Adipocyte (in vitro differentiated cells): ENCODE measurements around the gene DNAJC5G.
"Not testable (repeated sequence)": the region's sequence is repeated elsewhere in the genome, so short reads cannot be mapped to it uniquely, and the experiment has no call there.

Source experiments
- DNase-seq: peaks from one replicate; pipeline ENCODE4 v3.0.0-alpha.2; 2015; ENCODE audit warnings: low read depth
- H3K27me3 ChIP-seq: replicated peaks from 2 replicates; pipeline ENCODE4 v1.7.0; 2013; ENCODE audit warnings: mild to moderate bottlenecking, low read length, moderate library complexity; ENCODE audit not compliant: control insufficient read depth, insufficient read depth
- H3K36me3 ChIP-seq: 2 replicates; pipeline ENCODE4 v1.7.0; 2013; ENCODE audit warnings: low read length, mild to moderate bottlenecking, moderate library complexity; ENCODE audit not compliant: control insufficient read depth, insufficient read depth, severe bottlenecking
- H3K4me1 ChIP-seq: 2 replicates; pipeline ENCODE4 v1.7.0; 2013; ENCODE audit warnings: mild to moderate bottlenecking, low read length, moderate library complexity; ENCODE audit not compliant: control insufficient read depth, insufficient read depth
- H3K4me3 ChIP-seq: 2 replicates; pipeline ENCODE4 v1.7.0; 2013; ENCODE audit warnings: mild to moderate bottlenecking, low read length, moderate library complexity
- H3K9ac ChIP-seq: 2 replicates; pipeline ENCODE4 v1.7.0; 2013; ENCODE audit warnings: mild to moderate bottlenecking, low read length, moderate library complexity
- H3K9me3 ChIP-seq: 2 replicates; pipeline ENCODE4 v1.7.0; 2013; ENCODE audit warnings: mild to moderate bottlenecking, low read length, moderate library complexity; ENCODE audit not compliant: control insufficient read depth

The DNAJC5G gene

DNA sequence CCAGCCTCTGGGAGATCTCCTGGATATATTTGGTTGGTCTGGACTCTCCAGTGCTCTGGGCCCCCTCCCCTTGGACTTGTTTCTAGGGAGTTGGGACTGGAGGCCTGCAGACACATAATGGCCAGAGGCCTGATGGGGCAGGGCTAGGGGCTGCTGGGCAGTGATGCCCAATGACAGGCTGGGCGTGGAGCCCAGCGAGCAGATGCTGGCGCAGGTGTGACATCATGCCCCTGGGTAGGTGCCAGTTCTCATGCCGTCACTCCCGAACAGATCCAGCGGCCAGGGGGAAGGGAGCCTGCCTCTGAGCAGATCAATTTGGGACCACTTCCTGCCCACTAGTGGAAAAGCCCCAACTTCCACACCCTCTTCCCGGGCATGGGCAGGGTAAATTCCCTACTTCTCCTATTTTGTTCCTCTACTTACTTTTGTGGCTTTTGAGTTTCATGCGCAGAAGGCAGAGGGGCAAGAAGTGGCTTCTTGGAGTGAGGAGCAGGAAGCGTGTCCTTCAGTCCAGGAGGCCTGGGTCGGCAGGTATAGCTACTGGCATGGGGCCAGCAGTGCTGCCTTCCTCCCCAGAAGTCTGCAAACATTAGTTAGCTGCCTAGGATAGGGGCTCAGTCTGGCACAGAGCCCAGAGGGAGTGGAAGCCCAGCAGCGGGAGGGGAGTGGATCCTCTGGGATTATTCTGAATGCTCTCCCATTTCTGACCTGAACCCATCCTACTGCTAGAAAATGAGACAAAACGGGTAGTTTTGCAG is 41.6 kb downstream of the DNAJC5G start:
- Histone ChIP-seq H3K27me3 (no peaks in the 10 kb centered on the region), H3K9me3 (no peaks in the 10 kb centered on the region), H3K36me3 (peaks cover 10% of the 10 kb centered on the region), H3K4me1 (peaks cover 14% of the 10 kb centered on the region), H3K4me3 (no peak overlapping the region), H3K9ac (no peak overlapping the region)
- DNase-seq, result no peak

DNA sequence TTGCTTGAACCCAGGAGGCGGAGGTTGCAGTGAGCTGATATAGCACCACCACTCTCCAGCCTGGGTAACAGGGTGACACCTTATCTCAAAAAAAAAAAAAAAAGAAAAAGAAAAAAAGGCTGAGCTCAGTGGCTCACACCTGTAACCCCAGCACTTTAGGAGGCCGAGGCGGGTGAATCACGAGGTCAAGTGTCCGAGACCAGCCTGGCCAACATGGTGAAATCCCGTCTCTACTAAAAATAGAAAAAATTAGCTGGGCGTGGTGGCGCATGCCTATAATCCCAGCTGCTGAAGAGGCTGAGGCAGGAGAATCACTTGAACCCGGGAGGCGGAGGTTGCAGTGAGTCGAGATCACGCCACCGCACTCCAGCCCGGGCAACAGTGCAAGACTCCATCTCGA is 44.6 kb downstream of the DNAJC5G start:
- H3K4me3 ChIP-seq, H3K9ac ChIP-seq: not testable (repeated sequence)
- H3K4me1 ChIP-seq, result peaks cover 36% of the 10 kb centered on the region

GRCh38 chr2:27320958-27321543 is 45.8 kb downstream of the DNAJC5G start:
- Histone ChIP-seq H3K4me1 (peaks cover 36% of the 10 kb centered on the region), H3K9ac (peak overlapping the region; percentile 35), H3K9me3 (no peaks in the 10 kb centered on the region), H3K36me3 (peaks cover 16% of the 10 kb centered on the region), H3K4me3 (peak overlapping the region; percentile 94), H3K27me3 (no peaks in the 10 kb centered on the region)
- peak; percentile 92 for DNase-seq

More for the DNA sequence above, 44.6 kb downstream of the DNAJC5G start:
- DNase-seq, H3K27me3 ChIP-seq, H3K9me3 ChIP-seq, H3K36me3 ChIP-seq: not testable (repeated sequence)

GRCh38 chr2:27322301-27322765 is 47.1 kb downstream of the DNAJC5G start:
- Histone ChIP-seq H3K27me3 (no peaks in the 10 kb centered on the region), H3K4me3 (peak overlapping the region; percentile 94)
- peak; percentile 50 for DNase-seq

GRCh38 chr2:27322766-27323595 is 47.7 kb downstream of the DNAJC5G start, which contains the start of gene MPV17:
MPV17 (minus strand) TSS chr2:27323097; CDS start chr2:27322517, 580 bp downstream.
- Histone ChIP-seq H3K4me3 (peak within 1 kb of the TSS; percentile 94), H3K36me3 (peaks cover 25% of the 10 kb centered on the region), H3K27me3 (no peaks in the 10 kb centered on the region), H3K9me3 (no peaks in the 10 kb centered on the region), H3K4me1 (peaks cover 36% of the 10 kb centered on the region), H3K9ac (peak within 1 kb of the TSS; percentile 99)
- peak; percentile 97 for DNase-seq

More at GRCh38 chr2:27322301-27322765, 47.1 kb downstream of the DNAJC5G start:
- H3K9me3 ChIP-seq, result no peaks in the 10 kb centered on the region
- H3K4me1 ChIP-seq, result peaks cover 36% of the 10 kb centered on the region
- H3K9ac ChIP-seq, result peak overlapping the region; percentile 99
- H3K36me3 ChIP-seq, result peaks cover 20% of the 10 kb centered on the region

- Histone ChIP-seq H3K4me3 (peak overlapping the region; percentile 94), H3K4me1 (peaks cover 36% of the 10 kb centered on the region), H3K9me3 (no peaks in the 10 kb centered on the region), H3K36me3 (peaks cover 33% of the 10 kb centered on the region), H3K27me3 (no peaks in the 10 kb centered on the region), H3K9ac (peak overlapping the region; percentile 99)
- DNase-seq, result no peak
Measured at GRCh38 chr2:27323596-27324285, 48.5 kb downstream of the DNAJC5G start.

- DNase-seq, result no peak
- Histone ChIP-seq H3K9ac (no peak overlapping the region), H3K4me3 (no peak overlapping the region), H3K9me3 (no peaks in the 10 kb centered on the region), H3K36me3 (peaks cover 42% of the 10 kb centered on the region), H3K27me3 (no peaks in the 10 kb centered on the region), H3K4me1 (peaks cover 36% of the 10 kb centered on the region)
Measured at GRCh38 chr2:27324720-27325119, 49.5 kb downstream of the DNAJC5G start.
